ENCODE measurements around the gene INCA1. TPM values are rescaled to one million over a fixed set of nuclear protein-coding genes. Genes with fewer than 3 reads are reported as not detected.

Gene INCA1
- total RNA-seq, 1 donor from 2014 or later: 0.86 TPM

DNA sequence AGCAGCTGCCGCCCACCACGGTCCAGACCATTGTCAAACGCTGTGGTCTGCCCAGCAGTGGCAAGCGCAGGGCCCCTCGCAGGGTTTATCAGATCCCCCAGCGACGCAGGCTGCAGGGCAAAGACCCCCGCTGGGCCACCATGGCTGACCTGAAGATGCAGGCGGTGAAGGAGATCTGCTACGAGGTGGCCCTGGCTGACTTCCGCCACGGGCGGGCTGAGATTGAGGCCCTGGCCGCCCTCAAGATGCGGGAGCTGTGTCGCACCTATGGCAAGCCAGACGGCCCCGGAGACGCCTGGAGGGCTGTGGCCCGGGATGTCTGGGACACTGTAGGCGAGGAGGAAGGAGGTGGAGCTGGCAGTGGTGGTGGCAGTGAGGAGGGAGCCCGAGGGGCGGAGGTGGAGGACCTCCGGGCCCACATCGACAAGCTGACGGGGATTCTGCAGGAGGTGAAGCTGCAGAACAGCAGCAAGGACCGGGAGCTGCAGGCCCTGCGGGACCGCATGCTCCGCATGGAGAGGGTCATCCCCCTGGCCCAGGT lies 24.9 kb upstream of the INCA1 start:
- H3K27ac Mint-ChIP-seq (ENCODE audit: unreplicated experiment): peak overlapping the region; percentile 12

DNA sequence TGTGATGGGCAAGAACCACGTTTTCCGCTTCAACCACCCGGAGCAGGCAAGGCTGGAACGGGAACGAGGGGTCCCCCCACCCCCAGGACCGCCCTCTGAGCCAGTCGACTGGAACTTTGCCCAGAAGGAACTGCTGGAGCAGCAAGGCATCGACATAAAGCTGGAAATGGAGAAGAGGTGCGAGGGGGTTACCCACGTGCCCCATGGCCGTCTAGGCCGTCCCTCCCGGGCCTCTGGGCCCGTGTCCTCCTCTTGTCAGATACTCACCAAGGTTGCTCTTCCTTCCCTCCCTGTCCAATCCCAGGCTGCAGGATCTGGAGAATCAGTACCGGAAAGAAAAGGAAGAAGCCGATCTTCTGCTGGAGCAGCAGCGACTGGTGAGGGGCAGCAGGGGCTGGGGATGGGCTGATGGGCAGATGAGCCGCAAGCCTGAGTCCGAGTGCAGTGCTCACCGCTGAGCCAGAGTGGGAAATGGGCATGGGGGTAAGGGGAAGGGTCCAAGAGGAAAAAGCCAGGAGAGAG lies 23.2 kb upstream of the INCA1 start:
- no peaks in the 10 kb centered on the region for H3K27me3 Mint-ChIP-seq (ENCODE audit: low read depth)
- H3K4me1 Mint-ChIP-seq: no peaks in the 10 kb centered on the region
- H3K9me3 Mint-ChIP-seq: no peaks in the 10 kb centered on the region
- peak overlapping the region; percentile 83 for H3K27ac Mint-ChIP-seq (ENCODE audit: unreplicated experiment)
- H3K4me3 Mint-ChIP-seq: no peak overlapping the region
- DNase-seq (ENCODE audit: low read depth, low spot score): no peak
- peaks cover 2% of the 10 kb centered on the region for H3K36me3 Mint-ChIP-seq (ENCODE audit: low read depth)
- TF ChIP-seq, protein P1, sequence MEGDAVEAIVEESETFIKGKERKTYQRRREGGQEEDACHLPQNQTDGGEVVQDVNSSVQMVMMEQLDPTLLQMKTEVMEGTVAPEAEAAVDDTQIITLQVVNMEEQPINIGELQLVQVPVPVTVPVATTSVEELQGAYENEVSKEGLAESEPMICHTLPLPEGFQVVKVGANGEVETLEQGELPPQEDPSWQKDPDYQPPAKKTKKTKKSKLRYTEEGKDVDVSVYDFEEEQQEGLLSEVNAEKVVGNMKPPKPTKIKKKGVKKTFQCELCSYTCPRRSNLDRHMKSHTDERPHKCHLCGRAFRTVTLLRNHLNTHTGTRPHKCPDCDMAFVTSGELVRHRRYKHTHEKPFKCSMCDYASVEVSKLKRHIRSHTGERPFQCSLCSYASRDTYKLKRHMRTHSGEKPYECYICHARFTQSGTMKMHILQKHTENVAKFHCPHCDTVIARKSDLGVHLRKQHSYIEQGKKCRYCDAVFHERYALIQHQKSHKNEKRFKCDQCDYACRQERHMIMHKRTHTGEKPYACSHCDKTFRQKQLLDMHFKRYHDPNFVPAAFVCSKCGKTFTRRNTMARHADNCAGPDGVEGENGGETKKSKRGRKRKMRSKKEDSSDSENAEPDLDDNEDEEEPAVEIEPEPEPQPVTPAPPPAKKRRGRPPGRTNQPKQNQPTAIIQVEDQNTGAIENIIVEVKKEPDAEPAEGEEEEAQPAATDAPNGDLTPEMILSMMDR (conservative IDR thresholded peaks at IDR 0.05): no peak

More for the DNA sequence above, 24.9 kb upstream of the INCA1 start:
- no peaks in the 10 kb centered on the region for H3K4me1 Mint-ChIP-seq
- no peak overlapping the region for H3K4me3 Mint-ChIP-seq
- no peaks in the 10 kb centered on the region for H3K9me3 Mint-ChIP-seq
- TF ChIP-seq, protein P1 (conservative IDR thresholded peaks at IDR 0.05): no peak
- H3K36me3 Mint-ChIP-seq (ENCODE audit: low read depth): peaks cover 2% of the 10 kb centered on the region
- no peaks in the 10 kb centered on the region for H3K27me3 Mint-ChIP-seq (ENCODE audit: low read depth)
- no peak for DNase-seq (ENCODE audit: low read depth, low spot score)

DNA sequence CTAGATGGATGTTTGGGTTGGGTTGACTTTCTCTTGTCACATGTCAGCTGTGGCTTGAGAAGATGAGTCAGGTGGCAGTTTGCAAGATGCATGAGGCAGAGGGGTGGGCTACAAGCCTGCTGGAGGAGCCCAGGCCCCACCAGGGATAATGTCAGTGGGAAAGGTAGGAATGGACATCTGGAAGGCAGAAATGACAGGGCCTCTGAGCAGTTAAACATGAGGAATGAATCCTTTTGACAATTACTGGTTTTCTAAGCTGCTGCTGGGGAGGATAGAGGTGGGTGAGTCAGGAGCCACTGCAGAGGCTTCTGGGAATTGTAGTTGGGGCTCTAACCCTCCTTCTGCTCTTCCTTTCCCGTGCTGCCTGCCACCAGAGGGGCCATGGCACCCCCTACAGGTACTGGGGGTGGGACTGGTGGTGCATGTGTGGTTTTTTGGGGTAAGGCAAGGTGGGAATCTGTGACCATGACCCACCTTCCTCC lies 22.2 kb upstream of the INCA1 start:
- peaks cover 2% of the 10 kb centered on the region for H3K36me3 Mint-ChIP-seq (ENCODE audit: low read depth)

DNA sequence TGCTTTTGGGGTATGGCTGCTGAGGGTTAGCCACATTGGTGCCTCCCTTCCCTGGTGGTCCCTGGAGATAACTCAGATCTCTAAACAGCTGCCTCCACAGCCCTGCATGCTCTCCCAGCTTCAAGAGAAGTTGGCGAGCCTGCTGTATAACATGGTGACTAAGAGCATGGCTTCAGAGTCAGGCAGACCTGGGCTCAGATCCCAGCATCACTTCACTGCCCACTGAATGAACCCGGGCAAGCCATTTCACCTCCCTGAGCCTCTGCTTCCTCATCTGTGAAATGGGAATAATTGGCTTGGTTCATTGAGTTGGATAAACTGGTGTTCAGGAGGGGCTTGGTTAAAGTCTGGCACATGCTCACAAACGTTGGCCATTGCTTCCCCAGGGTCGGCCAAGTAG lies 17.0 kb upstream of the INCA1 start:
- Mint-ChIP-seq H3K36me3 (ENCODE audit: low read depth) (peaks cover 3% of the 10 kb centered on the region), H3K4me1 (no peaks in the 10 kb centered on the region), H3K27ac (ENCODE audit: unreplicated experiment) (no peak overlapping the region), H3K9me3 (no peaks in the 10 kb centered on the region), H3K27me3 (ENCODE audit: low read depth) (no peaks in the 10 kb centered on the region), H3K4me3 (no peak overlapping the region)
- no peak for DNase-seq (ENCODE audit: low read depth, low spot score)
- TF ChIP-seq, protein P1 (conservative IDR thresholded peaks at IDR 0.05): no peak

More for the DNA sequence above, 22.2 kb upstream of the INCA1 start:
- TF ChIP-seq, protein P1 (conservative IDR thresholded peaks at IDR 0.05): no peak
- DNase-seq (ENCODE audit: low read depth, low spot score): no peak
- Mint-ChIP-seq H3K4me3 (no peak overlapping the region), H3K9me3 (no peaks in the 10 kb centered on the region), H3K4me1 (no peaks in the 10 kb centered on the region), H3K27me3 (ENCODE audit: low read depth) (no peaks in the 10 kb centered on the region), H3K27ac (ENCODE audit: unreplicated experiment) (no peak overlapping the region)

DNA sequence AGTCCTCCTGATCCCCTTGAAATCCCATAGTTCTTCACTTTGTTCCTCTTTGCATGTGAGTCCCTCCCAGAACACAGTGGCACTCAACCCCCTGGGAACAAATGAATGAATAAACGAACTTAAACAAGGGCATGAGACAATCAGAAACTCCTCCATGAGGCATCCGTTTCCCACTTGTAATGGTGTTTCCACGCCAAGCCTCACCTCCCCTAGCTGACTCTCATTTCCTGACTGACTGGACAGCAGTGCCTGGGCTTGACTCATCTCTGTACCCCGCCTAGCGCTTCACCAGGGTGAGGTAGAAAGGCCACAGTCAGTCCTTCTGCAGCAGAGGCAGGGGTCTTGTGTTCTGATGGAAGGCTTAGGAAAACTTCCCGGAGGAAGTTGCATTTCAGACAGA lies 14.6 kb upstream of the INCA1 start:
- H3K36me3 Mint-ChIP-seq (ENCODE audit: low read depth): peaks cover 10% of the 10 kb centered on the region

More for the DNA sequence above, 14.6 kb upstream of the INCA1 start:
- no peaks in the 10 kb centered on the region for H3K4me1 Mint-ChIP-seq
- H3K27ac Mint-ChIP-seq (ENCODE audit: unreplicated experiment): no peak overlapping the region
- DNase-seq (ENCODE audit: low read depth, low spot score): no peak
- H3K27me3 Mint-ChIP-seq (ENCODE audit: low read depth): no peaks in the 10 kb centered on the region
- H3K9me3 Mint-ChIP-seq: no peaks in the 10 kb centered on the region
- no peak overlapping the region for H3K4me3 Mint-ChIP-seq
- TF ChIP-seq, protein P1 (conservative IDR thresholded peaks at IDR 0.05): no peak

All from neural crest cell (in vitro differentiated cells).